GM12865 (cell line): ENCODE results near the gene CDC26.

Source experiments
- DNase-seq: peaks from one replicate; pipeline ENCODE4 v3.0.0; 2010; ENCODE audit warnings: low read depth
- H3K4me3 ChIP-seq: 2 replicates; pipeline ENCODE4 v1.5.1; 2011; ENCODE audit warnings: mild to moderate bottlenecking, low read depth, low read length, control low read depth
- CTCF ChIP-seq: IDR thresholded peaks from 2 replicates; pipeline ENCODE4 v1.5.1; 2011; ENCODE audit warnings: low read length, control low read depth, low read depth, inconsistent platforms; ENCODE audit not compliant: insufficient read depth; ENCODE audit errors: missing control alignments

CDC26 gene

DNA sequence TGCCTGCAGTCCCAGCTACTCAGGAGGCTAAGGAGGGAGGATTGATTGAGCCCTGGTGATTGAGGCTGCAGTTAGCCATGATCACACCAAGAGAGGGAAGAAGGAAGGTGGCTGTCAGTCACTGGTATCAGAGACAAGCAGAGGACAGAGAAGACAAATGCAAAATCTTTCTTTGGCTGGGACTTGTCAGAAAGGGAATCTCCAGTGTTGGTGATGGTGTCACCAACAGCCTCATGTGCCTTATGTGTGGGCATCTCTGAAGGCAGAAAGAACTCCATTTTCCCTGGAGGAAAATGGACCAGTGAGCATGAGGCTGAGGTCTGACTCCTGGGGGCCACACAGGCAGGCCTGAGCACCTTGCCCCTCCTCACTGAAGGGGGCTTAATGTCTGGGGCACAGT is 39.9 kb upstream of the CDC26 start:
- TF ChIP-seq CTCF: no peak
- H3K4me3 ChIP-seq: no peak overlapping the region
- no peak for DNase-seq

DNA sequence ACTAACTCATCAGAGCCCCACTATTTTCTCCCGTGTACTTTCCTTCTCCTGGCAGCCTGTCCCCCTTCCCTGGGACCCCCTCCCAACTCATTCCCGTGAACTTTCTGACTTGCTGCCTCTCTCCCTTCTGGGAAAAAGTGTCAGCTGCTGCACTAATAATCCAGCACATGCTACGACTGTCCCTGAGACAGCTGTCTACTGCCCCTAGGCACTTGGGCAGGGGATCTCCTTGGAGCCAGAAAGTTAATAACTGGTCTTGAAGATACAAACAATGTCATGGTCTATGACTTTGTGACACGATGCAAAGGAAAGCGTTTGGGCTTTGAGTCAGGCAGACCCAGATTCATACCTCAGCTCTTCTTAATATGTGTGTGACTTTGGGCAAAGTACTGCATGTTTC is 37.9 kb upstream of the CDC26 start:
- no peak for DNase-seq
- H3K4me3 ChIP-seq: no peak overlapping the region
- no peak for TF ChIP-seq CTCF

GRCh38 chr9:113311961-113312360 is 36.6 kb upstream of the CDC26 start:
- DNase-seq: no peak
- no peak for TF ChIP-seq CTCF
- H3K4me3 ChIP-seq: no peak overlapping the region

DNA sequence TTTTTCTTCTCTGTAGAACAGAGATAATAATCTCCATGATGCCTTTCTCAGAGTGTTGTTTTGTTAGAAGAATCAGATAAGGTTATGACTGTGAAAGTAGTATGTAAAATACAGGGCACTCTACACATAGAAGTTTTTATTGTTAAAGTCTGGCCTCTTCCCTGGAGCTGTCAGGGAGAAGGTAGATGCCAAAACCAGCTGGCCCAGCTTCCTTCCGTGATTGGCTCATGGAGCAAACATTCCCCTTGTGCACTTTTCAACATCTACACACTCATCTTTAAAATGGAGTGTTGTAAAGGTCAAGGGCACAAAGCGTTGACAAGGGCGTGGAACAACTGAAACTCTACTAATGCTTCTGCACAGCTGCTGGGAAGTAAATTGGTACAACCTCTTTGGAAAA is 35.2 kb upstream of the CDC26 start:
- no peak for DNase-seq
- no peak for TF ChIP-seq CTCF

DNA sequence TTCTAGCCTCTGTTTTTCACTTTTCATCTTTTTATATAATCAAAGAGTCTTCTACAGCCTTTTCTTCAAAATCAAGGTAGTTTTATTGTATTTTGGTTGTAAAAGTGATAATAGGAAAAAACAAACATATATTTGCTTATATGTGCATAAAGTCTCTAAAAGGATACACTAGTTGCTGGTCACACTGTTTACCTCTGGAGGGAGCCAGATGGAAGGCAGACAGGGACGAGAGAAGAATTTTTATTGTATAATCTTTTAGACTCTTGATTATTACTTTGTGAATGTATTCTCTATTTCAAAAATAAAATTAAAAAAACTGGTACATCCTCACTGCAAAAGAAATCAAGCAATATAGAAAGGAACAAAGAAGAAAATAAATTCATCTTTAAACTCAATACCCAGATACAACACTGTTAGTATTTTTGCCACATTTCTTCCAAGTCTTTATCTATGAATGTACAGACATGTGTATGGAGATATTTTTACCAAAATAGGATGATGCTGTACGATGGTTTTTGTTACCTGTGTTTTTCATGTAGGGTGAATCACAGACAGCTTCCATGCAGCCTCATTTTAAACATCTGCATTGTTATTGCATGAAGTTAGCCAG is 33.9 kb upstream of the CDC26 start:
- DNase-seq: peak; percentile 46
- TF ChIP-seq CTCF: peak; percentile 48
- H3K4me3 ChIP-seq: no peak overlapping the region

More for the DNA sequence above, 35.2 kb upstream of the CDC26 start:
- H3K4me3 ChIP-seq: no peak overlapping the region

GRCh38 chr9:113307396-113307975 is 32.1 kb upstream of the CDC26 start:
- no peak for DNase-seq
- no peak for TF ChIP-seq CTCF
- no peak overlapping the region for H3K4me3 ChIP-seq

DNA sequence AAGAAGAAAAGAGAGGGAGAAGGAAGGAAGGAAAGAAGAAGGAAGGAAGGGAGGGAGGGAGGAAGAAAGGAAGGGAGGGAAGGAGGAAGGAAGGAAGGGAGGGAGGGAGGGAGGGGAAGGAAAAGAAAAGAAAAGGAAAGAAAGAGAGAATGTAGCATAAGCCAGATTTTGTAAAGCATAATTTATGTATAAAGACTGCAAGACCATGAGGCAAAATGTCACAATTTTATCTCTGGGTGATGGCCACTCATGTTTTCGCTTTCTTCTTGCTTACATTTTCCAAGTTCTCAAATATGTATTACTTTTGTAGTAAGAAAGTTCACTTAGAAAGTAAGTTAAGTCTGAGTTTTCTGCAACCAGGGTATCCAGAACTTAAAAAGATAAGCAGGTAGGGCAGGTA is 31.2 kb upstream of the CDC26 start:
- TF ChIP-seq CTCF: no peak
- no peak for DNase-seq
- no peak overlapping the region for H3K4me3 ChIP-seq
